ENCODE measurements around the gene FGFR4.

DNA sequence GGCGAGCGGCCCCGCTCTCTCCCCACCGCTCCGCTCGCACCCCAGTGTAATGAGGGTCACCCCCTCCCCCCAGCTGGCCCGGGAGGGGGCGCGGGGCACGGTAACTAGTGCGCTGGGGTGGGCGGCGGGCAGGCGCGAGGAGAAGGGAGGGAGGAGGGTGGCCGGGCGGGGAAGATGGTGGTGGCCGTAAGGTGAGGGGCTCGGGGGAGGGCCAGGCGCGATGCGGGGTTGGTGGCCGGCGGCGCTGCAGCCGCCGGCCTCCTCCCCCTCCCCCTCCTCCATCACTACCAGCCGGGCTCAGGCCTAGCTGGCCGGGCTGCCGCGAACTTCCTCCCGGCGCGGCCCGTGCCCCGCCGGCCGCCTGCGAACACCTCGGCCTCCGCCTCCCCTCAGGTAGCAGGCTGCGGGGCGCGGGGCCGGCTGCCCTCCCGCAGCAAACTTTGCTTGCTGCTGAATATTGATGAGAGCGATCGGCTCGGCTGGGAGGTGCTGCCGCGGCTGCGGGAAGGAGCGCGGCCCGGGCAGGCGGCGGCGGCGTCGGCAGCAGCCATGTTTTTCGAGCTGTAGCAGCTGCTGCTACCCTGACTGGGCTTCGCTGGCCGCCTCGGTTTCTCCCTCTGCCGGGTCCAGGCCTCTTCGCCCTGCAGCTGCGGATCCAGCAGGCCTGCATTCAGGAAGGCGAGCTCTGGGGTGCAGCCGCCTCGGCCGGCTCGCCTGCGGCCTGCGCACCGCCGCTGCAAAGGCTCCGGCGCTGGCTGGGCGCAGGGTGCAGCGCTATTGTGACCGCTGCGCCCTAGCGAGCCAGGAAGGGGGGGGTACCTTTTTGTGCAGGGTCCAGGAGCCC, 47.4 kb downstream of the FGFR4 start:
- TF ChIP-seq, protein P1, sequence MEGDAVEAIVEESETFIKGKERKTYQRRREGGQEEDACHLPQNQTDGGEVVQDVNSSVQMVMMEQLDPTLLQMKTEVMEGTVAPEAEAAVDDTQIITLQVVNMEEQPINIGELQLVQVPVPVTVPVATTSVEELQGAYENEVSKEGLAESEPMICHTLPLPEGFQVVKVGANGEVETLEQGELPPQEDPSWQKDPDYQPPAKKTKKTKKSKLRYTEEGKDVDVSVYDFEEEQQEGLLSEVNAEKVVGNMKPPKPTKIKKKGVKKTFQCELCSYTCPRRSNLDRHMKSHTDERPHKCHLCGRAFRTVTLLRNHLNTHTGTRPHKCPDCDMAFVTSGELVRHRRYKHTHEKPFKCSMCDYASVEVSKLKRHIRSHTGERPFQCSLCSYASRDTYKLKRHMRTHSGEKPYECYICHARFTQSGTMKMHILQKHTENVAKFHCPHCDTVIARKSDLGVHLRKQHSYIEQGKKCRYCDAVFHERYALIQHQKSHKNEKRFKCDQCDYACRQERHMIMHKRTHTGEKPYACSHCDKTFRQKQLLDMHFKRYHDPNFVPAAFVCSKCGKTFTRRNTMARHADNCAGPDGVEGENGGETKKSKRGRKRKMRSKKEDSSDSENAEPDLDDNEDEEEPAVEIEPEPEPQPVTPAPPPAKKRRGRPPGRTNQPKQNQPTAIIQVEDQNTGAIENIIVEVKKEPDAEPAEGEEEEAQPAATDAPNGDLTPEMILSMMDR (IDR thresholded peaks at IDR 0.05), result no peak
- peak in 1 of 4 donors; percentile 10 for TF ChIP-seq POLR2A (IDR thresholded peaks at IDR 0.05)

All from esophagus squamous epithelium (tissue), 4 donors.